K562 (cell line): ENCODE measurements around the gene ARHGAP18.

Experiments used
- FOS ChIP-seq: IDR thresholded peaks from 3 replicates; pipeline ENCODE4 v1.6.1; 2011; ENCODE audit not compliant: insufficient read length; ENCODE audit errors: extremely low read depth
- NFIC ChIP-seq: fragments of 450-650 bp; IDR thresholded peaks from 2 replicates; pipeline ENCODE4 v1.6.1; 2017; ENCODE audit warnings: mild to moderate bottlenecking, inconsistent platforms
- NFYB ChIP-seq: IDR thresholded peaks from 2 replicates; pipeline ENCODE4 v1.6.1; 2011; ENCODE audit warnings: mild to moderate bottlenecking, moderate library complexity; ENCODE audit not compliant: insufficient read length; ENCODE audit errors: extremely low read depth
- POLR2AphosphoS5 ChIP-seq: IDR thresholded peaks from 2 replicates; pipeline ENCODE4 v1.6.1; 2011; ENCODE audit warnings: mild to moderate bottlenecking, low read depth, low read length, moderate library complexity; ENCODE audit not compliant: control insufficient read depth, insufficient read depth
- RCOR1 ChIP-seq, 2 experiments: IDR thresholded peaks; 2 replicates each; pipeline ENCODE4 v1.6.1; 2012; ENCODE audit warnings: low read depth in 2 of 2, low read length in 2 of 2, borderline replicate concordance in 1 of 2, improper control_type of control experiment in 1 of 2
- SP2 ChIP-seq: IDR thresholded peaks from 2 replicates; pipeline ENCODE4 v1.6.1; 2011; ENCODE audit warnings: mild to moderate bottlenecking, low read depth, low read length, moderate library complexity; ENCODE audit not compliant: poor library complexity, severe bottlenecking; ENCODE audit errors: extremely low read depth
- TF ChIP-seq, protein P1 (sequence below), 2 experiments: IDR thresholded peaks; 2 replicates each; pipeline ENCODE4 v1.6.1; 2012; ENCODE audit warnings: improper control_type of control experiment in 2 of 2, low read depth in 2 of 2, low read length in 2 of 2, borderline replicate concordance in 1 of 2
- TF ChIP-seq, protein P2 (sequence below): sonication (generic); formaldehyde crosslinking; IDR thresholded peaks from 2 replicates; pipeline ENCODE4 v1.8.1; 2022; ENCODE audit warnings: missing genetic modification reagents

DNA sequence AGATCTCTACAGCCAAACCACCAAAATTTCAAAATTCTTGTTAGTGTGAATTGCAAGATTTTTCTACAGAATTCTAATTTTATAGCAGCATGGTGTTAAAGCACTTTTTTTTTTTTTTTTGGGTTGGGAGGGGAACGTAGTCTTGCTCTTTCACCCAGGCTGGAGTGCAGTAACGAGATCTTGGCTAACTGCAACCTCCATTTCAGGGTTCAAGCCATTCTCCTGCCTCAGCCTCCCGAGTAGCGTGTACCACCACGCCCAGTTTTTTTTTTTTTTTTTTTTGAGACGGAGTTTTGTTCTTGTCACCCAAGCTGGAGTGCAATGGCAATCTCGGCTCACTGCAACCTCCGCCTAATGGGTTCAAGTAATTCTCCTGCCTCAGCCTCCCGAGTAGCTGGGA lies 11.5 kb downstream of the ARHGAP18 start:
- TF ChIP-seq, protein P1, sequence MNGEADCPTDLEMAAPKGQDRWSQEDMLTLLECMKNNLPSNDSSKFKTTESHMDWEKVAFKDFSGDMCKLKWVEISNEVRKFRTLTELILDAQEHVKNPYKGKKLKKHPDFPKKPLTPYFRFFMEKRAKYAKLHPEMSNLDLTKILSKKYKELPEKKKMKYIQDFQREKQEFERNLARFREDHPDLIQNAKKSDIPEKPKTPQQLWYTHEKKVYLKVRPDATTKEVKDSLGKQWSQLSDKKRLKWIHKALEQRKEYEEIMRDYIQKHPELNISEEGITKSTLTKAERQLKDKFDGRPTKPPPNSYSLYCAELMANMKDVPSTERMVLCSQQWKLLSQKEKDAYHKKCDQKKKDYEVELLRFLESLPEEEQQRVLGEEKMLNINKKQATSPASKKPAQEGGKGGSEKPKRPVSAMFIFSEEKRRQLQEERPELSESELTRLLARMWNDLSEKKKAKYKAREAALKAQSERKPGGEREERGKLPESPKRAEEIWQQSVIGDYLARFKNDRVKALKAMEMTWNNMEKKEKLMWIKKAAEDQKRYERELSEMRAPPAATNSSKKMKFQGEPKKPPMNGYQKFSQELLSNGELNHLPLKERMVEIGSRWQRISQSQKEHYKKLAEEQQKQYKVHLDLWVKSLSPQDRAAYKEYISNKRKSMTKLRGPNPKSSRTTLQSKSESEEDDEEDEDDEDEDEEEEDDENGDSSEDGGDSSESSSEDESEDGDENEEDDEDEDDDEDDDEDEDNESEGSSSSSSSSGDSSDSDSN (IDR thresholded peaks at IDR 0.05; ENCODE audit: borderline replicate concordance in 1 of 2, low read depth in 2 of 2, low read length in 2 of 2) = no peak
- no peak for TF ChIP-seq NFIC
- TF ChIP-seq POLR2AphosphoS5 = no peak
- TF ChIP-seq NFYB = no peak
- TF ChIP-seq SP2 = no peak
- no peak for TF ChIP-seq RCOR1 (IDR thresholded peaks at IDR 0.05; ENCODE audit: borderline replicate concordance in 1 of 2, low read depth in 2 of 2, low read length in 2 of 2)
- no peak for TF ChIP-seq FOS
- TF ChIP-seq, protein P2, sequence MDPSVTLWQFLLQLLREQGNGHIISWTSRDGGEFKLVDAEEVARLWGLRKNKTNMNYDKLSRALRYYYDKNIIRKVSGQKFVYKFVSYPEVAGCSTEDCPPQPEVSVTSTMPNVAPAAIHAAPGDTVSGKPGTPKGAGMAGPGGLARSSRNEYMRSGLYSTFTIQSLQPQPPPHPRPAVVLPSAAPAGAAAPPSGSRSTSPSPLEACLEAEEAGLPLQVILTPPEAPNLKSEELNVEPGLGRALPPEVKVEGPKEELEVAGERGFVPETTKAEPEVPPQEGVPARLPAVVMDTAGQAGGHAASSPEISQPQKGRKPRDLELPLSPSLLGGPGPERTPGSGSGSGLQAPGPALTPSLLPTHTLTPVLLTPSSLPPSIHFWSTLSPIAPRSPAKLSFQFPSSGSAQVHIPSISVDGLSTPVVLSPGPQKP = no peak
